A673 (cell line): Measurements from ENCODE around the gene HDHD2.

Source experiments
- EZH2 ChIP-seq: fragments of 200-600 bp; sonication (generic); IDR thresholded peaks from 2 replicates; pipeline ENCODE4 v1.6.1; 2017; ENCODE audit warnings: borderline replicate concordance, low read depth, mild to moderate bottlenecking, mixed read lengths, antibody characterized with exemption, low read length; ENCODE audit not compliant: poor library complexity, severe bottlenecking
- TF ChIP-seq, protein P1 (sequence below): fragments of 300-800, 200-600 bp; sonication (generic); conservative IDR thresholded peaks from 2 replicates; pipeline ENCODE4 v1.5.1; 2017; ENCODE audit warnings: low read depth, mild to moderate bottlenecking, antibody characterized with exemption, low read length, moderate library complexity, mixed read lengths

DNA sequence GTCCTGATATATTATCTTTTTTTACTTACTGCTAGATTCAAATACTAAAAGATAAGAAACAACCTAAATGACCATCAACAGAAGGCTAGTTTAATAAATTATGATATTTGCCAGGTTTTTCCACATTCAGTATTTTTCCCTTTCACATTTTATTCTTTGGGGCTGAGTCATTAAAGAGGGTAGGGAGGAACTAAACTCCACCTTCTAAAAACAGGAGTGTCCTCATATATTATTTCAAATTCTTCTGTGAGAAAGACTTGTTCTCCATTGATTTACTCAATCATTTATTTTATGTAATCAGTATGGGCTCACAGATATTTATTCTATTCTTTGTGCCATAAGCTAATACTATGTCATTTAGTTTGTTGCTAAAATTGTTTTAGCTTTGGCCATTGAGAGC lies 9.0 kb downstream of the HDHD2 start:
- TF ChIP-seq, protein P1, sequence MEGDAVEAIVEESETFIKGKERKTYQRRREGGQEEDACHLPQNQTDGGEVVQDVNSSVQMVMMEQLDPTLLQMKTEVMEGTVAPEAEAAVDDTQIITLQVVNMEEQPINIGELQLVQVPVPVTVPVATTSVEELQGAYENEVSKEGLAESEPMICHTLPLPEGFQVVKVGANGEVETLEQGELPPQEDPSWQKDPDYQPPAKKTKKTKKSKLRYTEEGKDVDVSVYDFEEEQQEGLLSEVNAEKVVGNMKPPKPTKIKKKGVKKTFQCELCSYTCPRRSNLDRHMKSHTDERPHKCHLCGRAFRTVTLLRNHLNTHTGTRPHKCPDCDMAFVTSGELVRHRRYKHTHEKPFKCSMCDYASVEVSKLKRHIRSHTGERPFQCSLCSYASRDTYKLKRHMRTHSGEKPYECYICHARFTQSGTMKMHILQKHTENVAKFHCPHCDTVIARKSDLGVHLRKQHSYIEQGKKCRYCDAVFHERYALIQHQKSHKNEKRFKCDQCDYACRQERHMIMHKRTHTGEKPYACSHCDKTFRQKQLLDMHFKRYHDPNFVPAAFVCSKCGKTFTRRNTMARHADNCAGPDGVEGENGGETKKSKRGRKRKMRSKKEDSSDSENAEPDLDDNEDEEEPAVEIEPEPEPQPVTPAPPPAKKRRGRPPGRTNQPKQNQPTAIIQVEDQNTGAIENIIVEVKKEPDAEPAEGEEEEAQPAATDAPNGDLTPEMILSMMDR: no peak
- no peak for TF ChIP-seq EZH2
